Stimulated activated naive B cell treated with anti-CD40 and anti-IgM and Interleukin-4, amounts not matched to agents 10 μg/mL and 1 μg/mL and 100 μg/mL, for 72 hours (primary cell): ENCODE measurements around the gene MAEA.

Experiments
- ATAC-seq, 2 donors: fragments of 150-1000 bp; cut with Tn5 transposase; replicated peaks; 2 replicates each; pipeline ENCODE4 v1.10.0; 2021; ENCODE audit warnings: moderate library complexity in 1 of 2
- DNase-seq: peaks from one replicate; pipeline ENCODE4 v3.0.0; 2021
- H3K27ac Mint-ChIP-seq: one replicate; pipeline ENCODE4 v1.8.0; 2022; ENCODE audit warnings: mild to moderate bottlenecking, mixed read lengths
- H3K27me3 Mint-ChIP-seq, 2 donors: one replicate each; pipeline ENCODE4 v1.8.0; 2022; ENCODE audit warnings: mixed read lengths in 2 of 2
- H3K36me3 Mint-ChIP-seq, 2 donors: one replicate each; pipeline ENCODE4 v1.8.0; 2022; ENCODE audit warnings: mixed read lengths in 2 of 2, mild to moderate bottlenecking in 1 of 2
- H3K4me1 Mint-ChIP-seq, 2 donors: one replicate each; pipeline ENCODE4 v1.8.0; 2022; ENCODE audit warnings: mixed read lengths in 2 of 2, mild to moderate bottlenecking in 1 of 2
- H3K4me3 Mint-ChIP-seq, 2 donors: one replicate each; pipeline ENCODE4 v1.8.0; 2022; ENCODE audit warnings: mild to moderate bottlenecking in 2 of 2, mixed read lengths in 2 of 2, moderate library complexity in 1 of 2
- H3K9me3 Mint-ChIP-seq, 2 donors: one replicate each; pipeline ENCODE4 v1.8.0; 2022; ENCODE audit warnings: mixed read lengths in 2 of 2, mild to moderate bottlenecking in 1 of 2

MAEA gene

GRCh38 chr4:1296324-1297022 lies 6.8 kb downstream of the MAEA start:
- Mint-ChIP-seq H3K27ac (peak overlapping the region; percentile 88), H3K36me3 (peaks cover 39 to 60% of the 10 kb centered on the region in 2 donors), H3K4me1 (peaks cover 43 to 80% of the 10 kb centered on the region in 2 donors), H3K4me3 (no peak overlapping the region), H3K9me3 (no peaks in the 10 kb centered on the region), H3K27me3 (no peaks in the 10 kb centered on the region)
- DNase-seq (no peak), ATAC-seq (no peak)

GRCh38 chr4:1297023-1297395 lies 7.3 kb downstream of the MAEA start:
- ATAC-seq = no peak
- peak overlapping the region; percentile 88 for H3K27ac Mint-ChIP-seq
- H3K4me3 Mint-ChIP-seq = no peak overlapping the region
- peaks cover 38 to 55% of the 10 kb centered on the region in 2 donors for H3K36me3 Mint-ChIP-seq
- peaks cover 37 to 74% of the 10 kb centered on the region in 2 donors for H3K4me1 Mint-ChIP-seq
- no peak for DNase-seq
- no peaks in the 10 kb centered on the region for H3K9me3 Mint-ChIP-seq
- no peaks in the 10 kb centered on the region for H3K27me3 Mint-ChIP-seq

GRCh38 chr4:1297456-1298325 lies 8.0 kb downstream of the MAEA start:
- DNase-seq = no peak
- no peaks in the 10 kb centered on the region for H3K27me3 Mint-ChIP-seq
- peaks cover 38 to 50% of the 10 kb centered on the region in 2 donors for H3K36me3 Mint-ChIP-seq
- no peak overlapping the region for H3K27ac Mint-ChIP-seq
- H3K4me1 Mint-ChIP-seq = peaks cover 32 to 67% of the 10 kb centered on the region in 2 donors
- no peaks in the 10 kb centered on the region for H3K9me3 Mint-ChIP-seq
- no peak for ATAC-seq
- no peak overlapping the region for H3K4me3 Mint-ChIP-seq

- Mint-ChIP-seq H3K4me3 (no peak overlapping the region), H3K27me3 (no peaks in the 10 kb centered on the region), H3K9me3 (no peaks in the 10 kb centered on the region), H3K36me3 (peaks cover 39 to 50% of the 10 kb centered on the region in 2 donors), H3K27ac (peak overlapping the region; percentile 39), H3K4me1 (peaks cover 32 to 61% of the 10 kb centered on the region in 2 donors)
- DNase-seq = no peak
- ATAC-seq = no peak
These were observed 8.8 kb downstream of the MAEA start for GRCh38 chr4:1298461-1298860.

GRCh38 chr4:1299301-1299860 lies 9.7 kb downstream of the MAEA start:
- DNase-seq = no peak
- Mint-ChIP-seq H3K27me3 (no peaks in the 10 kb centered on the region), H3K4me1 (peaks cover 29 to 52% of the 10 kb centered on the region in 2 donors), H3K36me3 (peaks cover 40 to 53% of the 10 kb centered on the region in 2 donors), H3K9me3 (no peaks in the 10 kb centered on the region), H3K4me3 (no peak overlapping the region), H3K27ac (no peak overlapping the region)
- ATAC-seq = no peak

- ATAC-seq (no peak), DNase-seq (no peak)
- Mint-ChIP-seq H3K9me3 (no peaks in the 10 kb centered on the region), H3K27me3 (no peaks in the 10 kb centered on the region), H3K36me3 (peaks cover 46 to 63% of the 10 kb centered on the region in 2 donors), H3K4me3 (no peak overlapping the region), H3K27ac (no peak overlapping the region), H3K4me1 (peaks cover 29 to 51% of the 10 kb centered on the region in 2 donors)
These were observed 11.1 kb downstream of the MAEA start for GRCh38 chr4:1300466-1301455.

GRCh38 chr4:1302159-1302558 lies 12.5 kb downstream of the MAEA start:
- ATAC-seq (no peak), DNase-seq (no peak)
- Mint-ChIP-seq H3K4me3 (no peak overlapping the region), H3K36me3 (peaks cover 40 to 61% of the 10 kb centered on the region in 2 donors), H3K9me3 (no peaks in the 10 kb centered on the region), H3K27ac (no peak overlapping the region), H3K4me1 (peaks cover 32 to 52% of the 10 kb centered on the region in 2 donors), H3K27me3 (no peaks in the 10 kb centered on the region)

- no peak overlapping the region for H3K4me3 Mint-ChIP-seq
- no peak for ATAC-seq
- no peaks in the 10 kb centered on the region for H3K9me3 Mint-ChIP-seq
- H3K36me3 Mint-ChIP-seq = peaks cover 27 to 53% of the 10 kb centered on the region in 2 donors
- H3K27me3 Mint-ChIP-seq = no peaks in the 10 kb centered on the region
- H3K27ac Mint-ChIP-seq = no peak overlapping the region
- peaks cover 46 to 62% of the 10 kb centered on the region in 2 donors for H3K4me1 Mint-ChIP-seq
- no peak for DNase-seq
These were observed 15.6 kb downstream of the MAEA start for GRCh38 chr4:1305261-1305711.

- peaks cover 45 to 59% of the 10 kb centered on the region in 2 donors for H3K4me1 Mint-ChIP-seq
- DNase-seq (no peak), ATAC-seq (no peak)
- H3K9me3 Mint-ChIP-seq = no peaks in the 10 kb centered on the region
- no peak overlapping the region for H3K4me3 Mint-ChIP-seq
- H3K36me3 Mint-ChIP-seq = peaks cover 22 to 46% of the 10 kb centered on the region in 2 donors
- H3K27me3 Mint-ChIP-seq = no peaks in the 10 kb centered on the region
- H3K27ac Mint-ChIP-seq = peak overlapping the region; percentile 65
These were observed 16.2 kb downstream of the MAEA start for GRCh38 chr4:1305781-1306455.

GRCh38 chr4:1307951-1308735 lies 18.5 kb downstream of the MAEA start:
- H3K9me3 Mint-ChIP-seq = no peaks in the 10 kb centered on the region
- peaks cover 43 to 55% of the 10 kb centered on the region in 2 donors for H3K4me1 Mint-ChIP-seq
- no peak for ATAC-seq
- no peak overlapping the region for H3K4me3 Mint-ChIP-seq
- no peaks in the 10 kb centered on the region for H3K27me3 Mint-ChIP-seq
- peak overlapping the region; percentile 43 for H3K27ac Mint-ChIP-seq
- DNase-seq = no peak
- H3K36me3 Mint-ChIP-seq = peaks cover 30 to 56% of the 10 kb centered on the region in 2 donors

- Mint-ChIP-seq H3K9me3 (no peaks in the 10 kb centered on the region), H3K36me3 (peaks cover 37 to 58% of the 10 kb centered on the region in 2 donors), H3K27me3 (no peaks in the 10 kb centered on the region), H3K4me1 (peaks cover 43 to 55% of the 10 kb centered on the region in 2 donors), H3K27ac (peak overlapping the region; percentile 82), H3K4me3 (peak overlapping the region; percentile 69 to 89)
- ATAC-seq = peak; percentile 92 to 94
- peak; percentile 50 for DNase-seq
These were observed 19.7 kb downstream of the MAEA start for GRCh38 chr4:1309261-1310010.
